Thyroid gland (tissue), 4 donors: ENCODE results near the gene DCAKD.

Experiments
- CTCF ChIP-seq, 6 experiments: fragments of 200-600 bp in 3 of 6; fragments of 450-650 bp in 3 of 6; sonication (generic) in 3 of 6; IDR thresholded peaks; one replicate each; pipeline ENCODE4 v1.5.1; 2016 to 2019; ENCODE audit warnings: antibody characterized with exemption in 6 of 6, mild to moderate bottlenecking in 2 of 6, inconsistent platforms in 1 of 6, moderate library complexity in 1 of 6
- POLR2A ChIP-seq, 2 donors: fragments of 450-650 bp; IDR thresholded peaks; one replicate each; pipeline ENCODE4 v1.6.1; 2017; ENCODE audit warnings: antibody characterized with exemption in 2 of 2, mild to moderate bottlenecking in 2 of 2, moderate library complexity in 1 of 2

- TF ChIP-seq CTCF (IDR thresholded peaks at IDR 0.05) (peak in 2 of 6 experiments; percentile 2 to 19), POLR2A (IDR thresholded peaks at IDR 0.05) (no peak)
Observed at GRCh38 chr17:45048795-45049563, 2.5 kb downstream of the DCAKD start.
